Ammon's horn (tissue), 1 donor: ENCODE measurements around the gene ARHGAP28.

Source experiments
- DNase-seq: peaks from one replicate; pipeline ENCODE4 v3.0.0-alpha.2; 2016; ENCODE audit warnings: low spot score

ARHGAP28 gene, protein sequence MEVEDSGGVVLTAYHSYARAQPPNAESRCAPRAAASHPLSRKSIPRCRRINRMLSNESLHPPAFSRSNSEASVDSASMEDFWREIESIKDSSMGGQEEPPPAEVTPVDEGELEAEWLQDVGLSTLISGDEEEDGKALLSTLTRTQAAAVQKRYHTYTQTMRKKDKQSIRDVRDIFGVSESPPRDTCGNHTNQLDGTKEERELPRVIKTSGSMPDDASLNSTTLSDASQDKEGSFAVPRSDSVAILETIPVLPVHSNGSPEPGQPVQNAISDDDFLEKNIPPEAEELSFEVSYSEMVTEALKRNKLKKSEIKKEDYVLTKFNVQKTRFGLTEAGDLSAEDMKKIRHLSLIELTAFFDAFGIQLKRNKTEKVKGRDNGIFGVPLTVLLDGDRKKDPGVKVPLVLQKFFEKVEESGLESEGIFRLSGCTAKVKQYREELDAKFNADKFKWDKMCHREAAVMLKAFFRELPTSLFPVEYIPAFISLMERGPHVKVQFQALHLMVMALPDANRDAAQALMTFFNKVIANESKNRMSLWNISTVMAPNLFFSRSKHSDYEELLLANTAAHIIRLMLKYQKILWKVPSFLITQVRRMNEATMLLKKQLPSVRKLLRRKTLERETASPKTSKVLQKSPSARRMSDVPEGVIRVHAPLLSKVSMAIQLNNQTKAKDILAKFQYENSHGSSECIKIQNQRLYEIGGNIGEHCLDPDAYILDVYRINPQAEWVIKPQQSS

DNA sequence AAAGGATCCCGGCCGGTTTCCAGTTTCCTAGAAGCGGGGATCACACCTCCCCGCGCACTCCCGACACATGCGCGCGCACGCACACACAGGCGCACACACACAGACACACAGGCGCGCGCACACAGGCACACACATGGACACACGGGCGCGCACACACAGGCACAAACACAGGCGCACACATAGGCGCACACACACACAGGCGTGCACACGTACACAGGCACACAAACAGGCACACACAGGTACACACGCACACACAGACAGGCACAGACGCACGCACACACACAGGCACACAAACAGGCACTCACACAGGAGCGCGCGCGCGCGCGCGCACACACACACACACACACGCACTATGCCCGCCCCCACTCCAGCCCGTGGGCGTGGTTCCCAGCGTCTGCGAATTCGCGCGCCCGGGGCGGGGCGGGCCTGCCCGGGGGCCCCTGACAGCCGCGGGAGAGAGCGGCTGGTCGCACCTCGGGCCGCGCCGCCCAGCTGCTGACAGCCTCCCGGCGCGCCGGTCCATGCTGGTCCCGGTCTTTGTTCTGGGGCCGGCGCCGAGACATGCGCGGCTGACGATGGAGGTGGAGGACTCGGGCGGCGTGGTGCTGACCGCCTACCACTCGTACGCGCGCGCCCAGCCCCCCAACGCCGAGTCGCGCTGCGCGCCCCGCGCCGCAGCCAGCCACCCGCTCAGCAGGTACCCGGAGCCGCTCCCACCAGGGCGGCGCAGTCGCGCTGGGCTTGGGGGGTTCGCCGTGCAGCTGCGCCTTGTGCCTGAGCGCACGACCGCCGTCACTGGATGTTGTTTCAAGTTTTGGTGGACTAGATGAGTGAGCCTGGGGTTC is at the start of gene ARHGAP28:
ARHGAP28 (plus strand) TSS at position 470 of the 845 bp plus-strand sequence; CDS start at position 576, 106 bp downstream.
- DNase-seq: peak; percentile 80

DNA sequence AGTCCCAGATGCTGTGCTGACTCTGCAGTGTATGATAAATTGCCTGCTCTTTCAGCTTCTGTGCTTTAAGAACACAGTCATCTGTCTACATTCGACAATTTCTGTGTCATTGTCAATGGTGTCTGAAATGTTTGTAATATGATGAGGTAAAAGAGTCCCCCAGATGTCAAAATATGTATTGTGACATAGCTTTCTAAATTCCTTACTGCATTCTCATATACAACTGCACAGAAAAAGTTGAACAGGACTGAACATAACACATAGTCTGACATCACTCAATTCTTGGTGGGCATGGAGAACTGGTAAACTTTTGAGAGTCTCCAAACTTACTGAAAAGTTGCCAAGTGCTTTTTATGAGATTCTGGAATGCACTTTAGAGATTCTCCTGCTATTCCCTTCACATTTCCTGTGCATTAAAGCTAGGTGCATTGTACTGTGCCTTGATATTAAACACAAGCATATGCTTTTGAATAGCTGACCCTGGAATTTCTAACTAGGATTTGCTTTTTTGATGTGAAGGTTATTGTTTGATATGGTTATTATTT is 48.1 kb upstream of the ARHGAP28 start:
- DNase-seq: no peak

DNA sequence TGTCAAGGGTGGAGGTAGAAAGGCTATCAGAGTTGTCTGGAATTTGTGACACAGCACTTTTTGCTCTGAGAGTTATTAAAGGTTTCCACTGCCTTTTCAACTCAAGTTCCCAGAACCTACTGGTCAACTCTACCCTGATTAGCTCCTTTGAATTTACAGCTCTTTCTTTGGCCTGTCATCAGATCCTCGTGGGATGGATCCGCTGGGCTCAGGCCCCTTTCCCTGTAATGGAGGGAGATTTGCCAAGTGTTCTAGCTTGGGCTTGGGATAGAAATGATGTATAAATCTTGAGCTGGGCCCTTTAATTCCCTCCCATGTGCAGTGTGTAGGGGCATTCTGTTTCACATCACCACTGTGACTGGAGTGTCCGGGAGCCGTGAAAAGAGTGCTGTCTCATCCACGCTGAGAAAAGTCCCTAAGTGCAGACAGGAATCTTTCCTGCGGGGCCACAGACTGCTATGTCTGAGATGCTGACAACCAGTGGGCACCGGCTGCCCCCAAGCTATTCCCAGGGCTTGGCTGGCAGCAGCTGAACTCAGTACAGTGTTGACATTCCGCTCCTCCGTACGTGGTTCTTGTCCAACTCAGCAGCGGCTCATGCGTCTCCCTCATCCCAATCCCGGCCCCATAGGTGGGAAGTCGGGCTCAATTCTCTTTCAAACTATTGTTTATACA is 46.9 kb upstream of the ARHGAP28 start:
- DNase-seq: no peak

DNA sequence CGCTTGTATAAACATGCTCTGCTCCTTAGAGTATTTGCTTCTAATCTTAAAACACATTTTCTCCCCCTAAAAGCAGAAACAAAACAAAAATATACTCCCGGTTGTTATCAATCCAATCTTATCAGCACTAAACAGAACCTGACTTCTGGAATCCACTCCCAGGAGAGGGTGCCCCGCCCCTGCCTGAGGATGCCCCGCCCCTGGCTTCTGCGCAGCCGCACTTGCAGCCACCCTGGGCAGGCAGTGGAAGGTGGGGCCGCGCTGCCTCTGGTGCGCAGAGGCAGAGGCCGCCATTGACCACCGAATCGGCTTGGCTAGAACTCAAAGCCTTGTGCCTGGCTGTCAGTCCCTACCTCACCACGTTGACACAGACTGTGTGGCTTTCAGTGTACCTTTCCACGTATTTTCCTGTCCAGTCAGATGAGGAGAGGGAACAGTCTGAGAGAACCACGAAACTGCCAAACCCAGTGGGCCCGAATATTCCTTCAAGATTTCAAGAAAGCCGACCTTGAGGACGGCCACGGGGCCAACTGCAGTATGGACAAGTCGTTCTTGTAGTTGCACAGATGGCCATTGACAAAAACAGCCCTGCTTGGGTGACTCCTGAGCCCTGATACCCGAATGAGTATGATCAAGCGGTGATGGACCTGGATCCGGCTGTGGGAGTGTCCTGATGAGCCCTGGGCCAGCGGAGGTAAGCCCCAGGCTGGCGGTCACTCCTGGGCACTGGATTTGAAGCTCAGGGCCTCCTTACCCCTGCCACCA is 46.2 kb upstream of the ARHGAP28 start:
- no peak for DNase-seq

DNA sequence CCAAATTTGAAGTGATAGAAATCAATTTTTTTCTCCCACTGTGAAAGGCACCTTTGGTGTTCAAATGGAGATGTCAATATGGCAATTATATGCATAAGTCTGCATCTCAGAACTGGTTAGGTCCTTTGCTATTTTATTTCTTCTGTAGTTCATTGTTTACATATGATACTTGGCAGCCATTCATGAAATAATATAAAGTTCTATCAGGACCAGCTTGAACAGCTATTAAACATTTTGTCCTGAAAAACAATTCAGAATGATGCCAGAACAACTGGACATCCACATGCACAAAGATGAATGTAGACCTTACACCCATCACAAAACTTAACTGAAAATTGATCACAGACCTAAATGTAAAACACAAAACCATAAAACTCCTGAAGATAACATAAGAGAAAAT is 41.8 kb upstream of the ARHGAP28 start:
- DNase-seq: no peak

DNA sequence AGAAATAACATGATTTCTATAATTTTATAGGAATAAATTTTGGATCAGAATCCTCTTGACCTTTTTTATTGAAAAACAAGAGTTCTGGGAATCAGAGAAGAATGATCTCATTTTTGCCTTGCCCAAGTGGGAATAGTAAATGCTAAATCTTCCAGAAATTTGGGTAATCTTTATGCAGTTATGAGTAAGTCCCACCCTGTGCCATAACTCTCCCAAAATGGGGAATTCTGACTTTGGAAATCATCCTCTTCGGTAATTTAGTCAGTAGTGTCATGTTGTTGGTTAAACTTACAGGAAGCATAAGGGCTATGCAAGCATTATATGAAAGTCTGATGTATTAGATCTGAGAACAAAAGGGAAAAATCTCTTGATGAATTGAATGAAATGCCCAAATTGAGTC is 20.6 kb upstream of the ARHGAP28 start:
- no peak for DNase-seq

DNA sequence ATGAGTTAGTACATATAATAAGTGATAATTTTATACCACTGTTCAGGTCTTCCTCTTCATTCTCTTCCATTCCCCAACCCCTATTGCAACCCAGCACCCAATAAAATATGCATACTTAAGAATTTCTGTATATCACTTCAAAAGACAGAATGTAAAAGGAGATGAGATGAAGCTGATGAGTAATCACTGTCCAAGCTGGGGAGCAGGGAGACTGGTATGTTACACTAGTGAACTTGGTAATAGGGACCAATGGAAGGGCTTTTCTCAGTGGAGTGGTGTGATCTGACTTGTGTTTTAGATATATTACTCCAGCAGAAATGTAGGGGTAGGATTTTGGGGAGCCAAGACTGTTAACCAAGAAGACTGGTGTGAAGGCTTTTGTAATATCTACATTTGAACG is 18.0 kb upstream of the ARHGAP28 start:
- DNase-seq: no peak

DNA sequence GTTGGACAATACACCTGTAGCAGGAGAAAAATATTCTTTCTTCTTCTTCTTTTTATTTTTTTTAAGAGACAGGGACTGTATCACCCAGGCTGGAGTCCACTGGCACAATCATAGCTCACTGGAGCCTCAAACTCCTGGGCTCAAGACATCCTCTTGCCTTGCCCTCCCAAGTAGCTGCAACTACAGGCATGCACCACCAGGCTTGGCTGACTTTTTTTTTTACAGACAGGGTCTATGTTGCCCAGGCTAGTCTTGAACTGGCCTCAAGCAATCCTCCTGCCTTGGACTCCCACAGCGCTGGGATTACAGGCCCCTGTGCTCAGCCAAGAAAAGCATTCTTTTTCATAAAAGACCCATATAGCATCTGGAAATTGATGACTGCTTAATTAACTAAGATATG is 17.1 kb upstream of the ARHGAP28 start:
- DNase-seq: no peak

DNA sequence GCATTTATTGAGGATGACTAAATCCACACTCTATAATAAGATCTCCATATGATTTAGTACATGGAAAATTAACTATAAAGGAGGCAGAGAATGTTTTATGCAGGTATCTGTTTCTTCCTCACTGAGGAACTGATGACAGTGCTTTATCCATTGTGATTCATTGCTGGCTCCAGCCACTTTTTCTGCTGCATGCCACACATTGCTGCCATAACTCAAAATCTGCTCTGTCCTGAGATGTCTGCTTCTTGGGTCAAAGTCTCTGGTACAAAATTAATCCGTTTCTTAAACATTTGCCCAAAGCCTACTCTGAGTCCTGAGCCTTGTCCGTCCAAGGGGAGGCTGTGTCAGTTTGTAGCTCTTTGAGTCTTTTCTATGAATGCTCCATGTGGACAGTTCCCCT is 15.5 kb upstream of the ARHGAP28 start:
- DNase-seq: no peak

DNA sequence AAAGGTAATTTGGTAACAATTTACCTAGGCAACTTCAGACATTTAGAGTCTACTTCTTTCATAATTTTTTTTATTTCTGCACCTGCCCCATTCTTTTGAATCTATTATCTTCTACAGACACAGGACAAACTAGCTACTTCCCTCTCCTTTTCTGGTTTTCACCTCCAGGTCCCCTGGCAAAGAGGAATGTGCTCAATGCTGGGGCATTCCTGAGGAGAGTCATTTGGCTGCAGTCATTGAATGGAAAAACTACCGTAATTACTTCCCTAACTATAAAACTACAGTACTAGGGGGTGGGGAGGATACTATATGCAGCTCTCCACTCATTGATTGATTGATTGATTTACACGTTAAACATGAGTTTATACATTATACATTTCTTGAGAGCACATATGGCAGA is 11.2 kb upstream of the ARHGAP28 start:
- no peak for DNase-seq

DNA sequence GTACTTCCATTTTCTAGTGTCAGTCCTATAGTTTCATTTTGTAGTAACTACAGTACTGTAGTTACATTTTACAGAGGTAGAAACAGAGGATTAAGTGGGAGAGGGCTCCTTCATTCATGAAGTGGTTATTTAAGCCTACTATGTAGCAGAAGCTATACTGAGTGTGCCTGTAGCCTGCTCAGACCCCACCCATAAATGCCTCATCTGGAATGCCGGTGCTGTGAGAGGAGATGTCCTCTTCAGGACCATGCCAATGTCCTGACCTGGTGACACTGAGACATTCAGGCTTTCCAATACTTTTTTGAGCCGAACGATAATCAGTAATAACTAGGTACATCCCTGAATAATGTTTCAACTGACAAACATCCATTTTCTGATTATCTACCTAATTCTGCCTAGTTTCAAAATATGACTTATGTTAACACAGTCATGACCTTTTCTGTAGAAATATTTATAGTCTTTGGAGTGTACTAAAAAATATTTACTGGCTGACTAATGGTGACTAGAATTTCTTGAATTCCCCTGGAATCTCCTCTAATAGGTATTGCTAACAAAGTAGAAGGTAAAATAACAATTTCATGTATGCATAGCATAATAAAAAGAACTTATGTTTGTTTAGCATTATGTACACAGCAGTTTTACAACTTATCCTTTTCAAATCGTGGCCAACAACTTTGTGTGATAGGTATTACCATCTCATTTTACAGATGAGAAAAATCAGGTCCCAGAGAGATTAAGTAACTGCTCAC is 10.2 kb upstream of the ARHGAP28 start:
- DNase-seq: no peak

DNA sequence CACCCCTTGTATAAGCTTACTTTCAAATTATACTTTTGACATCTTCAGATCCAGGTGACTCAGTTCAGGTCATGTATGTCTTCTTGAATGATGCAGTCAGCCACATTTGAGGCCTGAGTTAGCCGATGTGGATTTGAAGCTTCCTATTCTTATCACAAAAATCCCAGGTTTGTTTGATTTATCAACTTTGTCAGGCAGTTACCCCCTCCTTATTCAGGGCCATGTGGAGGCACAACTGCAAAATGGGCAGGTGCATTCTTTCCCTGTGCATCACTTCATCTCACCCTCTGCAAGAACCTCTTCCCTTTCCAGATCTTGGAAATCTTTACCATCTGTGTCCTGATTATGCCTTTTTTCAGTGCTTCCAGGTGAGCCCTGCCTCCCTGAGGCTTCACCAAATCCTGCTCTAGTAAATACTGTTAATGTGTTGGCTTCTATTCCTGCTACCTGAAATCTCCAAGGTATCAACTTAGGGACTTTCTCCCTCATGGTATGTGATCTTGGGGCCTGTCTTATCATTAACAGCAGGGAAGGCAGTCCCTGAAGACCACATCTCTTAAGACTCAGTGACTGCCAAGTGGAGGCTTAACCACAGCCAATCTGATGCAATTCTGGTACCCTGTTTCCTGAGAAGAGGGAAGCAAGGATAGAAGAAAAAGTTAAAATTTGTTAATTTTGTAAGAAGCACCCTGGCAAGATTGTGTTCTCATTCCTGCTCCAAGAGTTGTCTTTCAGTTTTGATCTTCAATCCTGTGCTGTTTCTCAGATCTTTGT is 9.4 kb upstream of the ARHGAP28 start:
- DNase-seq: no peak

DNA sequence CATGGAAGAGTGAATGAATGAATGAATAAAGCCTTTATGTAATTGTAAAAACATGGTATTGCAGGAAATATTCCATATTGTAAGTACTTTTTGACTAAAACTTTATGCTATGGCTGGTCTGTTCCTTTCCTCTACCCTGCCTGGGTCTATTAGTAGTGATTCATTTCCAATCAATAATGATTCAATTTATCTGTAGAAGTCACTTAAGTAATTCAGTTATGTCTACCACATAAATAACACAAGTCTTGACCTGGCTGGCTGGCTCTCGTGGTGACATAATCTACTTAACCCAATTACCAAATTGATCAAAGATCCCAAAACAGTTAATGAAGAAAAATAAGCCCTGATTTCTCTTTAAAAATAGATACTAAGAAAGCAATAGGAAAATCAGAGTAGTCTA is 7.8 kb upstream of the ARHGAP28 start:
- DNase-seq: no peak

DNA sequence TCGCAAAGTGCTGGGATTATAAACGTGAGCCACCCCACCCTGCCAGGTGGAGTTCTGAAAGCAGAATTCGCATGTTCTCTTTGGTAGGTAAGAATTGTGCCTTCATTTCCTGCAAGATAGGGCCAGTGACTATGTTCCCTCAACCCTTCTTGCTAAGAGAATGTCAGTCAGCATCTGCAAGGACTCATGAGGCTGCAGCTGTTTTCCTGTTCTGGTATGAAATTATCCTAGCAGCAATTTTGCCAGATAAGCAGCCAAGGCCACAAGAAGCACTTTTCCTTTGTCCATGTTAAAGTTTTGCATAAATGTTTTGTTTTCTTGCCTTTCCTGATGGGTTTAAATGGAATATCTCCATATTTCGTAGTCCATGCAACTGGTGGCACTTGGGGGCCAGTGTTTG is 6.8 kb upstream of the ARHGAP28 start:
- no peak for DNase-seq

DNA sequence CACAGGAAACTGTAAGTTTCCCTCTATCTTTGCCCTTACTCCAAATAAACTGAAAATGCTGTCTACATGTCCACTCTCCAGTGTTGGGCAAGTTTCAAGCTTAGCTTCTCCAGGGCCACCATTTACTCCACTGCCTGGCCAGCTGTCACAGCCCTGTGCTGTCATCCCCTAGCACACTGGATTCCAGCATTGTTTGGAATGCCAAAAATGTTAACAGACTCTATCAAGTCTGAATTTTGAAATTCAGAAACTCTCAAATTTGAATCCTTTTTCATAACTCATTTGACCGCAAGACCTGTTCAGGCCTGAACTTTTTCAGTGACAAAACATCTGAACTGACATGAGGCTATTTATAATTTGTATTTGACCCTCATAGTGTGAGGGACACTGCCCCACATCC is 5.2 kb upstream of the ARHGAP28 start:
- DNase-seq: no peak

DNA sequence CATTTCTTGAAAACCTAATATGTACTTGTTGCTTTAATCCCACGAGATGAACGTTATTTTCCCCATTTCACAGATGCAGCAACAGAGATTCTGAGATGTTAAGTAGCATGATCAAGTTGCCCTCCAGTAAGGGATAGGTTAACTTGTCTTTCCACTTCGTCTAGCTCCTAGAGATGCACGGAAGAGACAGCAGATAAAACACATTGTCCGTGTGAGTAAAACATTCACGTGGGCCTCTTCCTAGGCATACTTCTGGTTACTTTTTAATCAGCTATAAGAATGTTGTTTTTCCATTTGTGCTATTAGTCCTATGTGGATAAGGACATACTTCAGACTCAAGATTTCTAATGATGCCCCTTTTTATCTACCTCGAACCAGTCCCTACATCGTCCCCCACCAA is 1.2 kb upstream of the ARHGAP28 start:
- DNase-seq: no peak

DNA sequence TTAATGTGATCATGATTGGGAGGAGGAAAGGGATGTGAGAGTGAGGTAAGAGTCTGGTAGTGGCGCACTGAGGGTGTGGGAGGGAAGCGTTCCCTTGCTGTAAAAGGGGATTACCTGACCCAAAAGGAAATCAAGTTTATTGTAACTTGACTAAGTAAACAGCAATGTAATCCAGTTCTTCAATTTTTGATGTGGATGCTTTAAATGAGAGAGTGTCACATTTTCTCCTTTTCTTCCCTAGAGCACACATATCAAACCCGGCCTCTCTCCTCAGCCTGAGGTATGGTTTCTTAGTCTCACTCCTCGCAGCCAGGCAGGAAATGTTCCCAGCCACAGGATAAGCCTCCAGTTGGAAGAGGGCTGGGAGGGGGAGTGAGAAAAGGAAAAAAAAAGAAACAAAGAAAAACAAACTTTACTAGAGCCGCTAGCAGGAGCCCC is 688 bp upstream of the ARHGAP28 start:
- no peak for DNase-seq

DNA sequence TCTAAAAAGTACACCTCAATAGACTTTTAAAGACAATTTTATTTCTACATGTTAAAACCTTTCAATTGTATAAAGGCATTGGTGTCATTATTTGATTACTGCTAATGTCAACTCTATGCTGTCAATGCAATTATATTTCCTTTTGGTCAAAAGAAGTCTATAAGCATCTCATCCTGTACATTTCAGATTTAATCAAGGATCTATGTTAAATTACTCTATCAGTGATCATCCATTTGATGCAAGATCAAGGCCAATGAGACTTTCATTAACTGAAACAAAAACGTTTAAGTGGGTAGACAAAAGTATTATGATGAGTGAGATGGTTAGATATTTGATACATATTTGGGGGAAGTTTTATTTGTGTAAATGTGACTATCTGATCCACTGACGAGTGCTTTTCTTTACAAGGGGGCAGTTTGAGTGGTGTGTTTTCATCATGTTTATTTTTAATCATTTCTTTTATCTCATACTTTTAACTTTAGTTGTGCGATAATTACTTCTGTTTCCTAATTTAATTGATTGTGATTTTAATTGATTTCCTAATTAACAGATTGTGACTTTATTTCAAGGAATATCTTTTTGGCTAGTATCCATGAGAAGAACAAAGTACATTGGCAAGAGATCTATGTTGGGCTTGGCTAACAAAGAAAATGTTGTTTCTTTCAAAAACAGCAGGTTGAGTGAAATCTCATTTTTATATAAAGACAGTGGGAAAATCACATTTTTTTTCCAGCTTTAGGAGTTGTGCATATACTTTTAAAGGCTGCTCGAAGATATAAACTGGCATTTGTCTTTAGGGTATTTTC is 1.1 kb downstream of the ARHGAP28 start:
- DNase-seq: no peak

DNA sequence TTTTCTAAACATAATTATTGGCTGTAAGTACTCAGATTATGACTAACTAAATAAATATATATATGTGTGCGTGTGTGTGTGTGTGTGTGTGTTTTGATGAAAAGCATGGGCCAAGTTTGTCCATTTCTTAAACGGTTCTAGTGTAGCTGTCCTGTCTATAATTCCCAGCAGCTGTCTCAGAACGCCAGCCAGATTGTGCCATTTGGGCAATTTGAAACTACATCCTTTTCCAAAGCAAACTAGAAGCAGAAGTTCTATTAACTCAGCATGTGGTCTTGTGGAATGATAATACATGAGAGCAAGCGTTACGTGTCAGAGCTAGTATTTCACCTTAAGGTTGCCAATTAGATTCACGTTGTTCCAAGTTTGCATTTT is 1.7 kb downstream of the ARHGAP28 start:
- DNase-seq: no peak
